CD14-positive monocyte (primary cell): ENCODE data around the gene THBS2. TPM values are rescaled to one million over a fixed set of nuclear protein-coding genes. Genes with fewer than 3 reads are reported as not detected.
"Not testable (repeated sequence)": the region's sequence is repeated elsewhere in the genome, so short reads cannot be mapped to it uniquely, and the experiment has no call there.

Experiments
- DNase-seq, 3 donors: peaks; one replicate each; pipeline ENCODE4 v3.0.0-alpha.2; 2011 to 2022
- H2AFZ ChIP-seq: 2 replicates; pipeline ENCODE4 v1.6.0; 2012; ENCODE audit warnings: mild to moderate bottlenecking, low read depth, low read length, inconsistent platforms; ENCODE audit not compliant: insufficient read depth, poor library complexity, severe bottlenecking
- H3K27ac ChIP-seq, 2 donors: 1 replicate in 1 of 2; 2 replicates in 1 of 2; pipeline ENCODE4 v1.5.1; 2012 to 2013; ENCODE audit warnings: low read length in 2 of 2, control low read depth in 1 of 2, inconsistent platforms in 1 of 2, low read depth in 1 of 2, mild to moderate bottlenecking in 1 of 2
- H3K27me3 ChIP-seq, 2 donors: one replicate each; pipeline versions ENCODE4 v1.6.0 to v1.6.1; 2011 to 2013; ENCODE audit warnings: low read length in 2 of 2; ENCODE audit not compliant: control insufficient read depth in 2 of 2, insufficient read depth in 2 of 2
- H3K36me3 ChIP-seq, 2 donors: replicated peaks in 1 of 2; 1 replicate in 1 of 2; 2 replicates in 1 of 2; pipeline versions ENCODE4 v1.5.1 to v1.6.1; 2012 to 2013; ENCODE audit warnings: low read length in 2 of 2, control low read depth in 1 of 2, inconsistent platforms in 1 of 2, mild to moderate bottlenecking in 1 of 2; ENCODE audit not compliant: insufficient read depth in 2 of 2, control insufficient read depth in 1 of 2
- H3K4me1 ChIP-seq, 2 donors: 1 replicate in 1 of 2; 2 replicates in 1 of 2; pipeline versions ENCODE4 v1.5.1 to v1.6.1; 2012 to 2013; ENCODE audit warnings: low read length in 2 of 2, control low read depth in 1 of 2, inconsistent platforms in 1 of 2, mild to moderate bottlenecking in 1 of 2, moderate library complexity in 1 of 2; ENCODE audit not compliant: insufficient read depth in 2 of 2, control insufficient read depth in 1 of 2
- H3K4me2 ChIP-seq: replicated peaks from 2 replicates; pipeline ENCODE3; 2012; ENCODE audit warnings: low read length, moderate library complexity, mild to moderate bottlenecking; ENCODE audit not compliant: poor library complexity, severe bottlenecking; ENCODE audit errors: extremely low read depth
- H3K4me3 ChIP-seq, 3 experiments: fragments of 200-600 bp in 1 of 3; sonication (generic) in 1 of 3; replicated peaks in 1 of 3; 1 replicate in 2 of 3; 2 replicates in 1 of 3; pipeline ENCODE4 v1.5.1; 2011 to 2013; ENCODE audit warnings: low read length in 3 of 3, mild to moderate bottlenecking in 3 of 3, control low read depth in 2 of 3, low read depth in 2 of 3, inconsistent platforms in 1 of 3, moderate library complexity in 1 of 3
- H3K79me2 ChIP-seq: 2 replicates; pipeline ENCODE4 v1.6.0; 2012; ENCODE audit warnings: mild to moderate bottlenecking, control low read depth, inconsistent platforms, low read length, moderate library complexity; ENCODE audit not compliant: insufficient read depth
- H3K9ac ChIP-seq: 2 replicates; pipeline ENCODE4 v1.6.0; 2017; ENCODE audit warnings: low read length, mild to moderate bottlenecking; ENCODE audit not compliant: insufficient read depth, poor library complexity, severe bottlenecking
- H3K9me3 ChIP-seq, 2 donors: replicated peaks in 1 of 2; 1 replicate in 1 of 2; 2 replicates in 1 of 2; pipeline versions ENCODE4 v1.5.1 to v1.6.1; 2012 to 2013; ENCODE audit warnings: low read length in 2 of 2, control low read depth in 1 of 2; ENCODE audit not compliant: control insufficient read depth in 1 of 2, insufficient read depth in 1 of 2
- H4K20me1 ChIP-seq: 2 replicates; pipeline ENCODE4 v1.6.0; 2012; ENCODE audit warnings: mild to moderate bottlenecking, low read length, control low read depth, moderate library complexity; ENCODE audit not compliant: insufficient read depth
- H3K27ac Mint-ChIP-seq, 7 donors: one replicate each; pipeline ENCODE4 v1.8.0; 2020; ENCODE audit warnings: mild to moderate bottlenecking in 7 of 7, mixed read lengths in 7 of 7, moderate library complexity in 6 of 7, inconsistent platforms in 2 of 7
- H3K27me3 Mint-ChIP-seq, 3 donors: one replicate each; pipeline ENCODE4 v1.8.0; 2021 to 2022; ENCODE audit warnings: low read depth in 3 of 3, mild to moderate bottlenecking in 3 of 3, mixed read lengths in 3 of 3, moderate library complexity in 3 of 3, inconsistent platforms in 1 of 3
- H3K36me3 Mint-ChIP-seq, 2 donors: one replicate each; pipeline ENCODE4 v1.8.0; 2020; ENCODE audit warnings: mixed read lengths in 2 of 2, inconsistent platforms in 1 of 2, mild to moderate bottlenecking in 1 of 2
- H3K4me1 Mint-ChIP-seq: one replicate; pipeline ENCODE4 v1.8.0; 2020; ENCODE audit warnings: mild to moderate bottlenecking, mixed read lengths
- H3K4me3 Mint-ChIP-seq, 2 donors: one replicate each; pipeline ENCODE4 v1.8.0; 2020; ENCODE audit warnings: mild to moderate bottlenecking in 2 of 2, mixed read lengths in 2 of 2, moderate library complexity in 1 of 2
- H3K9me3 Mint-ChIP-seq, 7 donors: one replicate each; pipeline ENCODE4 v1.8.0; 2020 to 2022; ENCODE audit warnings: mixed read lengths in 7 of 7, mild to moderate bottlenecking in 6 of 7, moderate library complexity in 6 of 7, inconsistent platforms in 2 of 7
- CTCF ChIP-seq: fragments of 200-600 bp; IDR thresholded peaks from one replicate; pipeline ENCODE4 v1.8.0; 2022; ENCODE audit warnings: antibody characterized with exemption, mild to moderate bottlenecking
- WGBS: methylation state at CpG from one replicate; pipeline ENCODE4 v1.1.5; 2013; ENCODE audit warnings: missing lambda C conversion rate; ENCODE audit not compliant: insufficient coverage; 5-methylcytosine and 5-hydroxymethylcytosine counted together
- intact Hi-C, 2 donors: fragments of 100-400 bp; cut with micrococcal nuclease; formaldehyde crosslinking; loops; one replicate each; pipeline versions ENCODE4 v1.15.0 to v1.15.1; 2023
- polyA plus RNA-seq, 3 donors: library from polyadenylated mRNA; depleted of rRNA in 1 of 3; unstranded in 2 of 3; stranded (reverse) in 1 of 3; fragments of 300-500 nt in 2 of 3; fragments of >200 nt in 1 of 3; fragmentation: Illumina TruSeq in 2 of 3; gene quantifications; 1 replicate in 2 of 3; 2 replicates in 1 of 3; pipeline ENCODE4 v1.2.3, GENCODE V29; 2012 to 2021

THBS2 gene
- polyA plus RNA-seq, 3 donors: 0.01 to 0.03 TPM; not detected in 1

DNA sequence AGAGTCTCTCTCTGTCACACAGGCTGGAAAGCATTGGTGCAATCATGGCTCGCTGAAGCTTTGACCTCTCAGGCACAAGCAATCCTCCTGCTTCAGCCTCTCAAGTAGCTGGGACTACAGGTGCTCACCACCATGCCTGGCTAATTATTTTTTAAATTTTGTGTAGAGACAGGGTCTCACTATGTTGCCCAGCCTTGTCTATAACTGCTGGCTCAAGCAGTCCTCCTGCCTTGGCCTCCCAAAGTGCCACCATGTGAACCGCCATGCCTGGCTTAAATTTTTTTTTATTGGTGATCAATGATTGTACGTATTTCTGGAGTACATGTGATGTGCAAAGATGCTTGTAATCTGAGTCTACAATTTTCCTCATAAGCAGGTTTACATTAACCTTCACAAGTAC, 54.8 kb downstream of the THBS2 start:
- intact Hi-C loops: no loop called here
- TF ChIP-seq CTCF: no peak
- Histone ChIP-seq H3K4me2 (no peak overlapping the region), H4K20me1 (no peaks in the 10 kb centered on the region), H3K27ac (no peak overlapping the region), H3K9ac (no peak overlapping the region), H3K4me1 (no peaks in the 10 kb centered on the region), H3K36me3 (no peaks in the 10 kb centered on the region), H3K9me3 (peaks cover 6 to 17% of the 10 kb centered on the region in 2 donors), H3K79me2 (no peaks in the 10 kb centered on the region), H3K4me3 (no peak overlapping the region), H2AFZ (no peak overlapping the region), H3K27me3 (no peaks in the 10 kb centered on the region)
- WGBS: no CpG with 5 or more reads among the region's 3 CpGs
- Mint-ChIP-seq H3K4me3 (no peak overlapping the region), H3K36me3 (no peaks in the 10 kb centered on the region), H3K4me1 (no peaks in the 10 kb centered on the region), H3K9me3 (peaks cover 11 to 34% (median 22%) of the 10 kb centered on the region in 7 donors), H3K27ac (no peak overlapping the region), H3K27me3 (peaks cover 0 to 3% (median 0%) of the 10 kb centered on the region in 3 donors)
- no peak for DNase-seq

GRCh38 chr6:169197929-169198328, 55.7 kb downstream of the THBS2 start:
- H4K20me1 ChIP-seq, intact Hi-C loops, H3K27me3 Mint-ChIP-seq, H3K4me1 Mint-ChIP-seq, H3K27ac ChIP-seq, H3K36me3 Mint-ChIP-seq, H3K36me3 ChIP-seq, H3K79me2 ChIP-seq, H3K4me2 ChIP-seq, DNase-seq, H3K4me3 Mint-ChIP-seq, H3K4me3 ChIP-seq, H2AFZ ChIP-seq, H3K27ac Mint-ChIP-seq, H3K27me3 ChIP-seq, H3K4me1 ChIP-seq, H3K9ac ChIP-seq: not testable (repeated sequence)
- peaks cover 16 to 39% (median 20%) of the 10 kb centered on the region in 7 donors for H3K9me3 Mint-ChIP-seq
- 100% methylated on average over 2 of the region's 15 CpGs for WGBS
- peaks cover 6 to 19% of the 10 kb centered on the region in 2 donors for H3K9me3 ChIP-seq

DNA sequence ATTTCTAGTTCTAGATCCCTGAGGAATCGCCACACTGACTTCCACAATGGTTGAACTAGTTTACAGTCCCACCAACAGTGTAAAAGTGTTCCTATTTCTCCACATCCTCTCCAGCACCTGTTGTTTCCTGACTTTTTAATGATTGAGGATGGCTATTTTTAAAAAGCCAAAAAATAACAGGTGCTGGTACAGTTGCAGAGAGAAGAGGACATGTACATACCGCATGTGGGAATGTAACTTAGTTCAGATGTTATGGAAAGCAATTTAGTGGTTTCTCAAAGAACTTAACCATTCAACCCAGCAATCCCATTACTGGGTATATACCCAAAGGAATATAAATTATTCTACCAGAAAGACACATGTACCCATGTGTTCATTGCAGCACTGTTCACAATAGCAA, 57.4 kb downstream of the THBS2 start:
- intact Hi-C loops, H3K36me3 ChIP-seq, H3K79me2 ChIP-seq, H3K27me3 ChIP-seq, DNase-seq, H3K27ac ChIP-seq, H2AFZ ChIP-seq, H3K4me1 Mint-ChIP-seq, H3K4me3 Mint-ChIP-seq, H3K27me3 Mint-ChIP-seq, H3K4me1 ChIP-seq, H3K36me3 Mint-ChIP-seq, H3K4me2 ChIP-seq, H3K27ac Mint-ChIP-seq, H3K4me3 ChIP-seq, H4K20me1 ChIP-seq, H3K9ac ChIP-seq: not testable (repeated sequence)
- H3K9me3 ChIP-seq: peaks cover 9 to 20% of the 10 kb centered on the region in 2 donors
- H3K9me3 Mint-ChIP-seq: peaks cover 12 to 34% (median 21%) of the 10 kb centered on the region in 7 donors
- no CpG with 5 or more reads among the region's 2 CpGs for WGBS
